Measurements from ENCODE around the gene TMEM107. TPM values are rescaled to one million over a fixed set of nuclear protein-coding genes. Genes with fewer than 3 reads are reported as not detected.
A peak's percentile ranks its signal among the peaks of the same experiment; 100 is the strongest.

The TMEM107 gene
- total RNA-seq, 2 donors from 2014 or later = 26.2 to 27.7 TPM

DNA sequence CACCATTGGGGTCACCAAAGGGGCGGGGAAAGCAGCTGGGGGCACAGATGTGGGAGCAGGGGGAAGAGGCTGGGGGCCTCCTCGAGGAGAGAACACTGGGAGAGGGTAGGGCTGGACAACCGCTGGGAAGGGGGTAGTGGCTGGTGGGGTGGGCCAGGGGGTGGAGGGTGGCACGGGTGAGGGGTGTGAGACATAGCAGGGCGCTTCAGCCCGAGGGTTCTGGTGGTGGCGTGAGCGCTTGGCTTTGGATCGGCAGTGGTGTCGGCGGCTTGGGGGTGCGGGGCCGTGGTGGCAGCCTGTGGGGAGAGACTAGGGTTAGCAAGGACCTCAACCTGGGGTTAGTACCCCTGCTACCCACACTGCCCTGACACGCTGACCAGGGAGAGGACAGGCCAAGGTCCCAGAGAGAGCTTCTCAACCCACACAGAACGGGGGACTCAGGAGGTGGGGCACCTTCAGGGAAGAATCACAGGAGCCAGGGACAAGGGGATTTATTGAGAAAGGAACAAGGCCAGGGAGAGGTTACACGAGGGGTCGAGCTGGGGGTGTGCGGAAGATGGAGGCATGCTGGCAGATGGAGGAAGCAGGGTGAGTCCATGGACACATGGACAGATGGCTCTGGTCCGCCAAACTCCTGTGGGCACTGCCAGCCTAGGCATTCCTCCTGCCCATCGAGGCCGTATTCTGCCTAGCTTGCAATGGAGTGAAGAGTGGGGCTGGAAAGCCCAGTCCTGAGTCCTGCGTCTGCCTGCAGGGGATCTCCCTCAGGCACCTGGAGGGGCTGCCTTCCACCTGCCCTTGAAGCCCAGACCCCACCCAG lies 32.4 kb downstream of the TMEM107 start:
- Mint-ChIP-seq H3K27ac (no peak overlapping the region), H3K9me3 (no peaks in the 10 kb centered on the region), H3K27me3 (ENCODE audit: insufficient read depth) (no peaks in the 10 kb centered on the region), H3K36me3 (ENCODE audit: low read depth) (peaks cover 66% of the 10 kb centered on the region), H3K4me1 (no peaks in the 10 kb centered on the region), H3K4me3 (no peak overlapping the region)
- no peak for TF ChIP-seq CTCF (conservative IDR thresholded peaks at IDR 0.05)
- DNase-seq = peak; percentile 42
- Histone ChIP-seq H3K9me3 (ENCODE audit: control insufficient read depth, low read length) (no peaks in the 10 kb centered on the region), H3K27me3 (ENCODE audit: control insufficient read depth, insufficient read depth, low read length, poor library complexity, severe bottlenecking) (no peaks in the 10 kb centered on the region), H3K27ac (ENCODE audit: low read depth, low read length) (no peak overlapping the region), H3K4me1 (ENCODE audit: control insufficient read depth, insufficient read depth, low read length) (no peaks in the 10 kb centered on the region), H3K36me3 (ENCODE audit: control insufficient read depth, insufficient read depth, low read length) (peaks cover 64% of the 10 kb centered on the region), H3K4me3 (ENCODE audit: low read length) (no peak overlapping the region), H3K9ac (ENCODE audit: extremely low read depth, low read length, poor library complexity, severe bottlenecking) (no peak overlapping the region)
- WGBS, 2 experiments (ENCODE audit: insufficient coverage in 1 of 2, insufficient read length in 1 of 2) = 93 to 94% methylated on average over 12 to 22 of the region's 22 CpGs

GRCh38 chr17:8142887-8143580 lies 33.1 kb downstream of the TMEM107 start:
- WGBS, 2 experiments (ENCODE audit: insufficient coverage in 1 of 2, insufficient read length in 1 of 2) = 92 to 97% methylated on average over 3 to 14 of the region's 15 CpGs
- Mint-ChIP-seq H3K27me3 (ENCODE audit: insufficient read depth) (no peaks in the 10 kb centered on the region), H3K36me3 (ENCODE audit: low read depth) (peaks cover 60% of the 10 kb centered on the region)

More at GRCh38 chr17:8142887-8143580, 33.1 kb downstream of the TMEM107 start:
- no peak for TF ChIP-seq CTCF (conservative IDR thresholded peaks at IDR 0.05)
- Histone ChIP-seq H3K36me3 (ENCODE audit: control insufficient read depth, insufficient read depth, low read length) (peaks cover 58% of the 10 kb centered on the region), H3K27ac (ENCODE audit: low read depth, low read length) (no peak overlapping the region), H3K4me1 (ENCODE audit: control insufficient read depth, insufficient read depth, low read length) (no peaks in the 10 kb centered on the region), H3K9me3 (ENCODE audit: control insufficient read depth, low read length) (no peaks in the 10 kb centered on the region), H3K9ac (ENCODE audit: extremely low read depth, low read length, poor library complexity, severe bottlenecking) (no peak overlapping the region), H3K4me3 (ENCODE audit: low read length) (no peak overlapping the region), H3K27me3 (ENCODE audit: control insufficient read depth, insufficient read depth, low read length, poor library complexity, severe bottlenecking) (no peaks in the 10 kb centered on the region)
- Mint-ChIP-seq H3K4me1 (no peaks in the 10 kb centered on the region), H3K27ac (no peak overlapping the region), H3K9me3 (no peaks in the 10 kb centered on the region), H3K4me3 (no peak overlapping the region)
- DNase-seq = peak; percentile 44

Data from endodermal cell (in vitro differentiated cells).